Gastroesophageal sphincter (tissue), 3 donors: Measurements from ENCODE around the gene KCNQ1OT1.

ENCODE experiments used
- POLR2A ChIP-seq, 2 donors: fragments of 450-650 bp; IDR thresholded peaks; one replicate each; pipeline ENCODE4 v1.6.1; 2017; ENCODE audit warnings: antibody characterized with exemption in 2 of 2, mild to moderate bottlenecking in 2 of 2, moderate library complexity in 1 of 2
- TF ChIP-seq, protein P1 (sequence below), 4 experiments: fragments of 200-600 bp in 2 of 4; fragments of 450-650 bp in 2 of 4; sonication (generic) in 1 of 4; IDR thresholded peaks; one replicate each; pipeline ENCODE4 v1.5.1; 2017 to 2019; ENCODE audit warnings: antibody characterized with exemption in 4 of 4, mild to moderate bottlenecking in 2 of 4, moderate library complexity in 2 of 4

DNA sequence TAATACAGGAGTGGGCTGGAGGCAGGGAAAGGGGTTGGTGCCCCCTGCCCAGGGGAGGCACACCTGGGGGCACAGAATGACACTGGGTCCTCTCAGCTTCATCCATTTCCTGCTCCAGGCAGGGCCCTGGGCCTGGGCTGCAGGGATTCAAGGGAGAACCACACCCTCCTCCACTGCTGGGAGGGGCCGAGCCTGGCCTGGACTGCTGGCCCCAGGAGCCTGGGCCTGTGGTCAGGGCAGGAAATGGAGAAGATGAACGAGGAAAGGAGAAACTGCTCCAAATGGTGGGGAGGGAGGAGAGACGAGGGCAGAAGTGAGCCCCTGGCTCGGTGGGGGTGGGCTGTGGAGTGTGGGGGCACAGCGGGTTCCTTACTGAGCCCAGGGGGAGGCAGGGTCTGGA lies 38.1 kb upstream of the KCNQ1OT1 start:
- no peak for TF ChIP-seq POLR2A (IDR thresholded peaks at IDR 0.05)
- TF ChIP-seq, protein P1, sequence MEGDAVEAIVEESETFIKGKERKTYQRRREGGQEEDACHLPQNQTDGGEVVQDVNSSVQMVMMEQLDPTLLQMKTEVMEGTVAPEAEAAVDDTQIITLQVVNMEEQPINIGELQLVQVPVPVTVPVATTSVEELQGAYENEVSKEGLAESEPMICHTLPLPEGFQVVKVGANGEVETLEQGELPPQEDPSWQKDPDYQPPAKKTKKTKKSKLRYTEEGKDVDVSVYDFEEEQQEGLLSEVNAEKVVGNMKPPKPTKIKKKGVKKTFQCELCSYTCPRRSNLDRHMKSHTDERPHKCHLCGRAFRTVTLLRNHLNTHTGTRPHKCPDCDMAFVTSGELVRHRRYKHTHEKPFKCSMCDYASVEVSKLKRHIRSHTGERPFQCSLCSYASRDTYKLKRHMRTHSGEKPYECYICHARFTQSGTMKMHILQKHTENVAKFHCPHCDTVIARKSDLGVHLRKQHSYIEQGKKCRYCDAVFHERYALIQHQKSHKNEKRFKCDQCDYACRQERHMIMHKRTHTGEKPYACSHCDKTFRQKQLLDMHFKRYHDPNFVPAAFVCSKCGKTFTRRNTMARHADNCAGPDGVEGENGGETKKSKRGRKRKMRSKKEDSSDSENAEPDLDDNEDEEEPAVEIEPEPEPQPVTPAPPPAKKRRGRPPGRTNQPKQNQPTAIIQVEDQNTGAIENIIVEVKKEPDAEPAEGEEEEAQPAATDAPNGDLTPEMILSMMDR (IDR thresholded peaks at IDR 0.05) = no peak
